ENCODE results near the gene LMCD1.

The LMCD1 gene

DNA sequence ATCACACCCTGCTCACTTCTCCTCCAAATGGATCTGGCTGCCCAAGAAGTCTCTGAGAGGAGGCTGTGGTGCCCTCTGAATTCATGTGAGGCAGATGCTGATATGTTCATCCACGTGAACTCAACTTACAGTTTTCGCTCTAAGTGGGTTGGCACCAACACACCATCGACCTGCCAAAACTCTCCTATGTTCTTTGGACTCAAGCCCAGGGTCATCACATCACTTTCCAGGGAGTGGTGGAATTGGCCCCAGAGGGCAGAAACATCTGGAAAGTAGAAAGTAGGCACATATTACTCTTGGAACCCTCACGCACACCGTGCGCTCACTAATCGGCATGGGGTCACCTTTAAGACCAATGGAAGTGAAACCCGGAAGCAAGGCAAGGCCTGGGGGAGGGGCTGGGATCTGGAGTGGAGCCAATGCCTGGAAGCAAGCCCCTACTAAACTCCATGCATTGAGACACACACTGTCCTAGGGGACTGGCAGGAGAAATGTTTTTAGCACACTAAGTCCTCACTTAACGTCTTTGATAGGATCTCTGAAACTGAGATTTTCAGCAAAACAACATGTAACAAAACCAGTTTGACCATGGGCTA is 101.6 kb downstream of the LMCD1 start:
- in situ Hi-C loops (cut with MboI; ENCODE audit: low pct_unique_long_range_greater_than_20kb, low sequenced_read_pairs), result no loop called here
- no peak for DNase-seq

- in situ Hi-C loops (cut with MboI; ENCODE audit: low pct_unique_long_range_greater_than_20kb, low sequenced_read_pairs), result no loop called here
- DNase-seq, result no peak
Measured at GRCh38 chr3:8604006-8604405, 102.4 kb downstream of the LMCD1 start.

- no peak for DNase-seq
- in situ Hi-C loops (cut with MboI; ENCODE audit: low pct_unique_long_range_greater_than_20kb, low sequenced_read_pairs), result no loop called here
Measured at GRCh38 chr3:8604988-8605387, 103.4 kb downstream of the LMCD1 start.

- no peak for DNase-seq
- in situ Hi-C loops (cut with MboI; ENCODE audit: low pct_unique_long_range_greater_than_20kb, low sequenced_read_pairs), result no loop called here
Measured at GRCh38 chr3:8606701-8607231, 105.1 kb downstream of the LMCD1 start.

GRCh38 chr3:8607234-8608040 is 105.8 kb downstream of the LMCD1 start:
- in situ Hi-C loops (cut with MboI; ENCODE audit: low pct_unique_long_range_greater_than_20kb, low sequenced_read_pairs), result no loop called here
- DNase-seq, result no peak

GRCh38 chr3:8608041-8608790 is 106.6 kb downstream of the LMCD1 start:
- DNase-seq, result no peak
- in situ Hi-C loops (cut with MboI; ENCODE audit: low pct_unique_long_range_greater_than_20kb, low sequenced_read_pairs), result no loop called here

GRCh38 chr3:8608791-8609467 is 107.3 kb downstream of the LMCD1 start:
- DNase-seq, result no peak
- in situ Hi-C loops (cut with MboI; ENCODE audit: low pct_unique_long_range_greater_than_20kb, low sequenced_read_pairs), result no loop called here

DNA sequence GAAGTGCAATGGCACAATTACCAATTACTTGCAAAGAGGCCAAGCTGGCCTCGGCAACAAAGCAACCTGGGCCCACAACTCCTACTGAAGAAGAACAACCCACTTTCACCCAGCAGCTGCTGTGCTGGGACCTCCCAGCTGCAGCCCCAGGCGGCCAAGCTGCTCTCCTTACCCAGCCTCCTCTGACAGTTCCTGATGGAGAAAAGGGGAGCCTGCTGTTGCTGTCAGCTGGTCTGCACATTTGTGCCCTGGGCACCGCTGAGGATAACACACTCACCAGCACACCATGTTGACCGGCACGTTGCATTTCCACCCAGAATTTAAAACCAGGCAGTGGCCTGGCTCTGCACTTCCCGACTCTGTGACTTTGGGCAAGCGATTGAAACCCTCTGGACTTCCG is 109.3 kb downstream of the LMCD1 start:
- in situ Hi-C loops (cut with MboI; ENCODE audit: low pct_unique_long_range_greater_than_20kb, low sequenced_read_pairs), result no loop called here
- no peak for DNase-seq

- in situ Hi-C loops (cut with MboI; ENCODE audit: low pct_unique_long_range_greater_than_20kb, low sequenced_read_pairs), result no loop called here
Measured at GRCh38 chr3:8617921-8618320, 116.3 kb downstream of the LMCD1 start.

GRCh38 chr3:8618950-8619349 is 117.3 kb downstream of the LMCD1 start:
- DNase-seq, result no peak
- in situ Hi-C loops (cut with MboI; ENCODE audit: low pct_unique_long_range_greater_than_20kb, low sequenced_read_pairs), result no loop called here

More at GRCh38 chr3:8617921-8618320, 116.3 kb downstream of the LMCD1 start:
- DNase-seq, result no peak

GRCh38 chr3:8619548-8619947 is 117.9 kb downstream of the LMCD1 start:
- in situ Hi-C loops (cut with MboI; ENCODE audit: low pct_unique_long_range_greater_than_20kb, low sequenced_read_pairs), result no loop called here
- no peak for DNase-seq

GRCh38 chr3:8621141-8621540 is 119.5 kb downstream of the LMCD1 start:
- in situ Hi-C loops (cut with MboI; ENCODE audit: low pct_unique_long_range_greater_than_20kb, low sequenced_read_pairs), result no loop called here
- no peak for DNase-seq

DNA sequence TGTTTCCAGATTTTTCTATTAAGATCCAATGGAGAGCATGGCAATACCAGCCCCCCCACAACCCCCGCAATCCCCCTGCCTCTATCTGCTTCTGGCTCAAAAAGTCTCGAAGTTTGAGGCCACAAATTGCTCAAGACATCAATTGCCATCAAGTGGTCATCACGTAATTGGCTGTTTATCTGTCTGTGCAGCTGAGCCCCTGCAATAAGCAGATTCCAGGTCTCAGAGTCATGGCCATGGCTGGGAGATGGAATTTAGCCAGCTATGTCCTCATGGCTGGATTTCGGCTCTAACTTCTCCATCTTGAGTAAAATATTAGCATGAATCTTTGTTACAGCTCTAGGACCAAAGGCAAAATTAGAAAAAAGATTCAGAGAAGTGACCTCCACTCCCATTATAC is 120.2 kb downstream of the LMCD1 start:
- DNase-seq, result no peak
- in situ Hi-C loops (cut with MboI; ENCODE audit: low pct_unique_long_range_greater_than_20kb, low sequenced_read_pairs), result no loop called here

- in situ Hi-C loops (cut with MboI; ENCODE audit: low pct_unique_long_range_greater_than_20kb, low sequenced_read_pairs), result no loop called here
Measured at GRCh38 chr3:8622873-8623691, 121.5 kb downstream of the LMCD1 start.

GRCh38 chr3:8623741-8624140 is 122.1 kb downstream of the LMCD1 start:
- no peak for DNase-seq
- in situ Hi-C loops (cut with MboI; ENCODE audit: low pct_unique_long_range_greater_than_20kb, low sequenced_read_pairs), result no loop called here

More at GRCh38 chr3:8622873-8623691, 121.5 kb downstream of the LMCD1 start:
- DNase-seq, result peak; percentile 69
